ENCODE measurements around the gene CNTN1. TPM values are rescaled to one million over a fixed set of nuclear protein-coding genes. Genes with fewer than 3 reads are reported as not detected.

The CNTN1 gene
- total RNA-seq, 6 donors from 2014 or later = 1.0 to 9.8 (median 5.6) TPM

- TF ChIP-seq POLR2AphosphoS5 (IDR thresholded peaks at IDR 0.05) (no peak), POLR2A (IDR thresholded peaks at IDR 0.05) (no peak), EP300 (IDR thresholded peaks at IDR 0.05) (no peak)
- no peaks in the 10 kb centered on the region for H3K4me1 ChIP-seq
- 52 to 53% methylated on average over 2 of the region's 2 CpGs for WGBS, 2 donors
Measured at GRCh38 chr12:41049033-41049432, 356.8 kb downstream of the CNTN1 start.

GRCh38 chr12:41051954-41052353 is 359.7 kb downstream of the CNTN1 start:
- Histone ChIP-seq H3K4me1 (no peaks in the 10 kb centered on the region), H3K4me3 (no peak overlapping the region), H3K27ac (no peak overlapping the region), H3K9me3 (no peaks in the 10 kb centered on the region), H3K36me3 (no peaks in the 10 kb centered on the region), H3K27me3 (no peaks in the 10 kb centered on the region)
- peak in 1 of 4 donors; percentile 15 for TF ChIP-seq EP300 (IDR thresholded peaks at IDR 0.05)
- TF ChIP-seq POLR2A (IDR thresholded peaks at IDR 0.05) = no peak
- TF ChIP-seq CTCF (IDR thresholded peaks at IDR 0.05) = no peak
- TF ChIP-seq POLR2AphosphoS5 (IDR thresholded peaks at IDR 0.05) = no peak
- 43 to 53% methylated on average over 2 of the region's 2 CpGs for WGBS, 2 donors
- ATAC-seq (ENCODE audit: low FRiP score in 2 of 2) = no peak
- DNase-seq = no peak

More at GRCh38 chr12:41049033-41049432, 356.8 kb downstream of the CNTN1 start:
- Histone ChIP-seq H3K9me3 (no peaks in the 10 kb centered on the region), H3K27ac (no peak overlapping the region), H3K4me3 (no peak overlapping the region), H3K36me3 (no peaks in the 10 kb centered on the region), H3K27me3 (no peaks in the 10 kb centered on the region)
- DNase-seq (no peak), ATAC-seq (ENCODE audit: low FRiP score in 2 of 2) (no peak)

DNA sequence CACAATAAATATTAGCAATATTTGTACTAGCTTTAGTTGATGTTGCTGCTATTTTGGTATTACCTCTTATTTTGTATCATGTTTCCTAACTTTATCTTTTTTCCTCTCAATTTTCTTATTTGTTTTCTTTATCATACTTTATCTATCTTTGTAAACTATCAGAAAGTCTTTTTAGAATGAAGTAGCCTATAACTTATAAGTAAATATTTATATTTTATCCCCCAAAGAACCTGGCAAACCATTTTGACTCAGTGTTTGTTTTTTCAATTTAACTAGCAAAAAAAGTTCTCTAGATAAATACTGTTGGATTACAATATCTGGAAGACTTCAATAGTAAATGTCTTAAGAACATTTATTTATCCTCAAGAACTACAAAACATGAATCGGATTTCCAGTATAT is 360.2 kb downstream of the CNTN1 start:
- H3K27ac ChIP-seq = no peak overlapping the region
- DNase-seq = no peak

DNA sequence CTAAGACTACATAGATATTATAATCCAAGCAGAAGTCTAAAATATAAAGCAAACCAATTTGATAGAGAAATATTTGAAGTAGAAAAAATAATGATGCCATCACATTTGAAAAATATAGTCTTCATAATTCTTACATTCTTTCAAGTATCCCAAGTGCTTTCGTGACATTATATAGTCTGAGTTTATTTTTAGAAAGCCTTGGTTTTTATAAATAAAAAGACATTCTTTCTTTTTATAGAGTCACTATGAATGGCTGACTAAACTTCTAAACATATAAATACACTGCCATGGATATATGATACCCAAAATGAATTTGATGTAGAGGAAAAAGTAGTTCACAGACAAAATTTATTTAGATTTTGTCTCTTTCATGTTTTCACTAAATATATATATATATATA is 360.8 kb downstream of the CNTN1 start:
- Histone ChIP-seq H3K36me3 (no peaks in the 10 kb centered on the region), H3K9me3 (no peaks in the 10 kb centered on the region), H3K27me3 (no peaks in the 10 kb centered on the region), H3K27ac (no peak overlapping the region), H3K4me3 (no peak overlapping the region), H3K4me1 (no peaks in the 10 kb centered on the region)
- WGBS, 2 donors = 59 to 62% methylated on average over 1 of the region's 1 CpG
- TF ChIP-seq EP300 (IDR thresholded peaks at IDR 0.05) = no peak
- no peak for TF ChIP-seq POLR2A (IDR thresholded peaks at IDR 0.05)
- TF ChIP-seq CTCF (IDR thresholded peaks at IDR 0.05) = no peak
- TF ChIP-seq POLR2AphosphoS5 (IDR thresholded peaks at IDR 0.05) = no peak
- ATAC-seq (ENCODE audit: low FRiP score in 2 of 2) (no peak), DNase-seq (no peak)

More for the DNA sequence above, 360.2 kb downstream of the CNTN1 start:
- H3K4me1 ChIP-seq = no peaks in the 10 kb centered on the region
- no peak overlapping the region for H3K4me3 ChIP-seq
- TF ChIP-seq CTCF (IDR thresholded peaks at IDR 0.05) (no peak), POLR2A (IDR thresholded peaks at IDR 0.05) (no peak), EP300 (IDR thresholded peaks at IDR 0.05) (no peak), POLR2AphosphoS5 (IDR thresholded peaks at IDR 0.05) (no peak)
- H3K27me3 ChIP-seq = no peaks in the 10 kb centered on the region
- no peaks in the 10 kb centered on the region for H3K9me3 ChIP-seq
- 53 to 74% methylated on average over 1 of the region's 1 CpG for WGBS, 2 donors
- no peaks in the 10 kb centered on the region for H3K36me3 ChIP-seq
- ATAC-seq (ENCODE audit: low FRiP score in 2 of 2) = no peak

- Histone ChIP-seq H3K36me3 (no peaks in the 10 kb centered on the region), H3K9me3 (no peaks in the 10 kb centered on the region), H3K4me1 (no peaks in the 10 kb centered on the region), H3K4me3 (no peak overlapping the region), H3K27ac (no peak overlapping the region), H3K27me3 (no peaks in the 10 kb centered on the region)
- DNase-seq (no peak), ATAC-seq (ENCODE audit: low FRiP score in 2 of 2) (no peak)
- 83 to 89% methylated on average over 3 of the region's 3 CpGs for WGBS, 2 donors
- TF ChIP-seq POLR2A (IDR thresholded peaks at IDR 0.05) (no peak), POLR2AphosphoS5 (IDR thresholded peaks at IDR 0.05) (no peak), EP300 (IDR thresholded peaks at IDR 0.05) (no peak), CTCF (IDR thresholded peaks at IDR 0.05) (no peak)
Measured at GRCh38 chr12:41055875-41056577, 363.8 kb downstream of the CNTN1 start.
